RKO (cell line): Measurements from ENCODE around the gene IFT43.

Experiments
- DNase-seq: peaks from one replicate; pipeline ENCODE4 v3.0.0-alpha.2; 2016; ENCODE audit warnings: low spot score

Gene IFT43

DNA sequence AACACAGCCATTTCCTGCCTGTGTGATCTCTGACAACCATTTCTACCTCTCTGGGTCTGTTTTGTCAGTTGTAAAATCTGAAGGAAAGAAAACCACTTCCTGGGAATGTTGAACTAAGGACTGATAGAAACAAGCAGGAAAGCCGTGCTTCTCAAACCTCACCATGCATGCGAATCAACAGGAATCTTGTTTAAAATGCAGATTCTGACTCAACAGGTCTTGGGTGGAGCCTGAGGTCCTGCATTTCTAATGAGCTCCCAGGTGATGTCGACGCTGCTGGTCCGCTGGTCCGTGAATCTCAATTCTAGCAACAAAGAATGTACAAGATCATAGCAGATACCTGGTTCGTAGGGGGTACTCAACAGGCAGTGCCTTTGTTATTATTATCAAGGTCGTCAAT lies 128.1 kb downstream of the IFT43 start:
- DNase-seq, result no peak

DNA sequence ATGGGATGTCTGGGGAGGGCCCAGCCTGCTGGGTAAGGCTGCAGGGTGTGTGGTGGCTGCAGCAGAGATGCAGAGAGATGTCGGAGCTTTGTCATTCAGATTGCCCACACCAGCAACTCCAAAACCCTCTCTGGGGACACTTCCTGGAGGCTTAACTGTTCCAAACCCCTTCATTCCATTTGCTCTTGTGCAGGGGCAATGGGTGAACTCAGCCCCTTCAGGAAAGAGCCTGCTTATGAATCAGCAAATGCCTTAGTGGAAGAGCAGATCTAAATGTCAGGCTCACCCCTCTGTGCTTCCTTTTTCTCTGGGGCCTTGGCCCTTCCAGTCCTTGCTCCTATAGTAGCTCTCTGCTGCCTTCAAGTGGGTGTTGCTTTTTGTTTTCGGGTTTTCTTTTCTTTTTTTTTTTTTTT lies 129.5 kb downstream of the IFT43 start:
- DNase-seq, result no peak

DNA sequence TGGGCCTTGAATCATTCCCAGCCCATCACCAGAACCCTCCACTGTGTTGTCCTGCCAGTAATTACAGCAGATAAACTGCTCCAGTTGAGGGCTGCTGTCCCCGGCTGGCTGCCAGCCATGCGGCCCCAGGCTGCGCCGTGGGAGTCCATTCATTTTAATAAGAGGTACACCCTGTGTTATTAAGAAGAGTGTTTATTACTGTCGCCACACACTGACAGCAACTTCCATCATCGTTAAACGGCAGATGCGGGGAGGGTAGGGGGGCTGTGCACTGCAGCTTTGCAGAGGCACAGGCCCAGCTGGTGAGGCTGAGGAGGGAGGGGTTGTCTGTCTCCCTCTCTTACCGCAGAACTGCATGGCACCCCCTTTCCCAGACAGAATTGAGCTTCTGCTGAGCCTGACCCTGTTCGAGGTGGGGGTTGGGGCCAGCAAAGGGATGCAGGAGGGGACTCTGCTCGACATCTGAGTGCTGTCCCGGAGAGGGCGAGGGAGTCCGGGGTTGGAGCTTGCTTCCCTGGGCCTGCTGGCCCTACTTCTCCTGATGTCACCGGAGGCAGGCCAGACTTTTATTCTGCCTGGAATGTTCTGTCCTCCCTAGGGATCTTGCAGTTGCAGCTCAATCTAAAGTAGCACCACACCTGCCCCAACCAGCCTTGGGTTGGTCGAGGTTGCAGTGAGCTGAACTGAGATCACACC lies 132.4 kb downstream of the IFT43 start:
- DNase-seq, result no peak

DNA sequence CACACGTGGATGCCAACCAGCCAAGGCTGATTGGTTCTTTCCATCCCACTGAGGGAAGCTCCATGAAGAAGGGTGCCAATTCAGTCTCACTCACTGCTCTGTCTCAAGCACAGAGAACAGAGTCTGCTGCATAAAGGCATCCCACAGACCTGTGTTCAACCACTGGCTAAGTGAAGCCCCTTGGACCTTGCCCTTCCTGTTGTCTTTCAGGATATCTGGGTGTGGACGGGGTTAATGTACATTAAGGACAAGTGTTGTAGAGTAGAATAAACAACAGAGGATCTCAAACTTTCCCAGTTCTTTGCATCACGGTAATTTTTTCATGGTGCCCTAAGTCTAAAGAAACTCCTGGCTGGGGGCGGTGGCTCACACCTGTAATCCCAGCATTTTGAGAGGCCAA lies 133.0 kb downstream of the IFT43 start:
- DNase-seq, result no peak

DNA sequence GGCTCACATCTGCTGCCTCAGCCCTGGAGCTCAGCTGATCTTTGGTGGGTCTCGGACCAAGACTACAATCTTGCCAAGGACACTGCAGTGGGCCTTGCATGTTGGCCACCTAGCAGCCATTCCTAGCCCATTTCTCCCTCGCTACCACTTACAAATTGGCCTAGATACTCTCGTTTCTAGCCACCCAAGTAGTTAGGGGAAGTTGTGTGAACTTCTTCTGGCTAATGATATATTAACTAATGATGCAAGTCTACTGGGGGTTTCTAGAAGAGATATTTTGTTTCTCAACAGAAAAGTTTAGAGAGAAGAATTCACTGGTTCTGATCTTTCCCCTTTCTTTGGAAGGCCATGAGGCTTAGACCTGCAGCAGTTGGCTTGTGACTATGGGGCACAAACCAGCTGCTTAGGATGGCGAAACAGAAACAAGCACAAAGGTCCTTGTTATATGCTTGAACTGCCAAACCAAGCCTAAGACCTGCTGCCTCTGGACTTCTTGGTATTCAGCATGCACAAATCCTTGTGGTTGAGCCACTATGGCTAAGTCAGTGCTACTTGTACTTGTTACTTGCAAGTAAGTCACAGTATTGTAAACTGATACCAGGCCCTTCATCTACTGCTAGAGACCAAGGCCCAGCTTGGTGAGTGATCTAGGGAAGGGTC lies 135.7 kb downstream of the IFT43 start:
- DNase-seq, result no peak

DNA sequence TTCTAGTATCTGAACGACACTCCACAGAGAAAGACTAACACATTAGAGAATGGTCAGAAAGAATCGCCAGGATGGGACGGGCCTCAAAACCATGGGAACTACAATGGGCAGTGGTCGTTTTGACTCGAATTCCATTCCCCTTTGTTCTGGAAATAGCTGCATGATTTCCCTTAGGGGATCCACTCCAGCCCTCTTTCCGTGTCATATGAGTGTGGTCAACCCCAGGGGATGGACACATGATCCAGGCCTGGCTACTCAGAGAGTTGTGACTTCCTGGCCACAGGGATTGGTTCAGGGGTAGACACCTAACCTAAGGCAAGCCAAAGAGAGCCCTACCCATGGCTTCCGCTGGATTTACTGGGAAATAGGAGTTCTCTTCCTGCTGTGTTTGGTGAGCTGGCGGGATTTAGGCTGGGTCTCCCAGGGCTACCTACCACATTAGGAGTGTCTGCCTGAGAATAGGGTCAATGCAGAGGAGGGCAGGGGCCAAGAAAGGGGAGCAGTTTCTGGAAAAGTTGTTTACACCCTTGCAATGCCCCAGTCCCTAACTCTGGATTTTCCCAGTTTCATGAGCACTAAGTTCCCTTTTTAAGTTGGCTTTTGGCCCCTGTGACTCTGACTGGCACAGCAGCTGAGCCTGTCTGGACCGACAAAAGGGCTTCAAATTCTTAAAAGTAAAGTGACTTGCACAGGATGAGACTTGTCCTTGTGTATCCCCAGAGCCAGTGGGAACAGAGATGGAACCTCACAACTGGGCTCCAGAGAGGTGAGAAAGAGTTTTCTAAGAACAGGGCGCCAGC lies 138.1 kb downstream of the IFT43 start:
- DNase-seq, result no peak

DNA sequence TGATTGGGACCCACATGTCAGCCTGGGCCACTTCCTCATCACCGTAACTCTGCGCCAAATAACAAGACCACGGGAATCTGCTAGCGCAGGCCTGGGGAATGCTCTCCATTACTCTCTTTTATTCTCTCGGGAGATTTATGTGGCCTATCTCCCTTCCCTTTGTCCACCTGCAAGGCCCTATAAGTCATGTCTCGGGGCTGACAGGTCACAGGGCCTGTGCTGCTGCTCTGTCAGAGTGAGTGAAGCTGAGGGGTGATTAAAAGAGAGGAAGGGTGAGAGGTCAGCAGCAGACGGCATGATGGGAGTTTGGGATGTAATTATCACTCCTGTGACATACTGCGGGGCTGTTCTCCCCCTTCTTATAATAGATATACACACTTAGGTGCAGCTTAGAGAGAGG lies 139.9 kb downstream of the IFT43 start:
- no peak for DNase-seq

DNA sequence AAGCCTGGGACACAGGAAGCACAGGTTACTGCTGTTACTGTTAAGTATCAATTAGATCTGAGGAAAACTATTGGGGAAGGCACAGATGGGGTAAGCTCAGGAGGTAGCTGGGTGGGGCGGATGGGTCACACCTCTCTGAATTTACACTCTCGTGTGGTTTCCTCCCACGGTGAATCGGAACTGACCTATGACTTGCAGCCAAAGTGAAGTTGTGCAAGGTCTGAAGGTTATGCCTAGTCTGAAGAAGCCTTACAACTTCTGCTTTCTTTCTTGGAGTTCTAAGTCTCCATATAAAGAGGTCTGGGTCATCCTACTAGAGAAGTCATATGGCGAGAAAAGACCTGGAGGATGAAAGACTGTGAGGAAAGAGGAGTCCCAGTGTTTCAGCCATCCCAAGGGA lies 140.5 kb downstream of the IFT43 start:
- DNase-seq, result no peak

DNA sequence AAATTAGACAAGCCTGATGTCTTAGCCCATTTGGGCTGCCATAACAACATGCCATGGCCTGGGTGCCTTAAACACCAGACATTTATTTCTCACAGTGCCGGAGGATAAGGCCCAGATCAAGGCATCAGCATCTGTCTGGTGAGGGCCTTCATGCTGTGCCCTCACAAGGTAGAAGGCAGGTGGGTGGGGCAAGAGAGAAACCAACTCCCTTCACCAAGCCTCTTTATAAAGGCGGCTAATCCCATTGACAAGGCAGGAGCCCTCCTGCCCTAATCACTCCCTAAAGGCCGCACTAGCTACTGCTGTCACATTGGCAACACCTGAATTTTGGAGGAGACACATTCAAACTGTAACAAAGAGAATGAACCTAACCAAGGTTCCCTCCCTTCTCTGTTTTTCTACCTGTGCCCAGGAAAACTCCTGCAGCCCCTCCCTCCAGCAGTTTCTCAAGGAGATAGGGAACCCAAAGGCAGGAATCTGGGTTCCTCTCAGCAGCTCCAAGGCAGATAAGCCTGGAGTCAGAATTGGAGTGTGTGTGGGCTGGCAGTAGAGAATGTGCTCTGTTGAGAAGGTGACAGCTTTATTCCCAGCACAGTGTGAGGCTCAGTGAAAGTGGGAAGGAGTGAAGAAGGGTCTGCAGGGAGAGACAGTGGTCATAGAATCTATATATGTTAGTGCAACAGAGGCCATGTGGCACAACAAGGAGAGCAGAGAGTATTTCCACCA lies 144.5 kb downstream of the IFT43 start:
- DNase-seq, result no peak

DNA sequence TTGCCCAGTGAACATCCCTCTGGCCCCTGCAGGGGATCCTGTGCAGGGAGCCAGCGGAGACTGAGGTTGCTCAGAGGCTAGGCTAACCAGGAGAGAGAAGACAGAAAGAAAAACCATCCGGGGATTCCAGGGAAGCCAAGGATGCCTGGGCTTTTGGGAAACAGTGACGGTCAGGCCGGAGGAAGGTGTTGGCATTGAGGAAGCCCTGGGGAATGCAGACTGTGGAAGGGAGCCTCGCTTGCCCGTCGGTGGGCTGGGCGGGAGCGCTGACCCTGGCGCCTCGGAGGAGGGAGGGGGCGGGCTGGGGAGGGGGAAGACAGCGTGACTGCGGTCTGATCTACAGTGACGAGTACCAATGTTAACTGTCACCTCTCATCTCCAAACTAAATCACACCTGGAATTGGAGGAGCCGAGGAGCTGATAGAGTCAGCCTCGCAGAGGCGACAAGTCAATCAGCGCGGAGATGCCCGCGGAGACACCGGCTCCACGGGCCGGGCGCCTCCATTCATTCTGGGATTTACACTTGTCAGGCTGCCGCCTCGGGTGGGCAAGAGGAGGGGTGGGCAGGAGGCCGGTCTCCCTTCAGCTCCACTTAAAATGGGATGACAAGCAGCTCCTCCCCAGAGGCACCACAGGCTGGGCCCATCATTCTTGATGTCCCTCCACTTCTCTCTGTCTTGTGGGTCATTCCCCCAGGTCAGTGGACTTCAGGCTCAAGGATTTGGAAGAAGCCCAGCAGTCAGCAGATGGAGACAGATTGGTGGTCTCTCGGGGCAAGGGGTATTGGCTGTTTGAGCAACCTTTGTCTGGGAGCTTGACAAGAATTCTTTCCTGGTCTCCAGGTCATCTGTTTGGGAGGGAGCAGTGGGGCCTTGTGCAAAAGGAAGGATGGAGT lies 145.8 kb downstream of the IFT43 start:
- DNase-seq, result no peak

DNA sequence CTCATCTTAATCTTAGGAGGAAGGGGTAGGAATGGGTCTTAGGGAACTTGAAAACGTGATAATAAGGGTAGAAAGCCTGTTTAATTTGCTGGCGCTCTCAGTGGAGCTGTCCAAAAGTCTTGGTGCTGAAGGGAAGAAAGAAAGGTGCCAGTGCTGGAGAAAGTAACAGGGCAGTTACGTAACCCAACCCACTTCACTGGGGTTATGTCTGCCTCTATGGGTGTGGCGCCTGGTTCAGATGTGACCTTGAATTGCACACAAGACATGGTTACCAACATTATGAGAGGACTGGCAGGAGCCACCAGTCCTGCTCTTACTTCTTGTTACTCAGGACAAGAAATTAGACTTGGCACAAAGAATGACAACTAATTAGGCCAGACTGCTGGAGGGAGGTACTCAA lies 147.5 kb downstream of the IFT43 start:
- DNase-seq, result peak; percentile 35
